AG09319 (cell line): Measurements from ENCODE around the gene SH3TC2.

Experiments used
- DNase-seq: peaks from one replicate; pipeline ENCODE4 v3.0.0-alpha.2; 2010; ENCODE audit warnings: low read depth; ENCODE audit errors: extremely low read depth
- TF ChIP-seq, protein P1 (sequence below): IDR thresholded peaks from 2 replicates; pipeline ENCODE4 v1.5.1; 2011; ENCODE audit warnings: low read depth, mild to moderate bottlenecking, inconsistent platforms, low read length, moderate library complexity

SH3TC2 gene

DNA sequence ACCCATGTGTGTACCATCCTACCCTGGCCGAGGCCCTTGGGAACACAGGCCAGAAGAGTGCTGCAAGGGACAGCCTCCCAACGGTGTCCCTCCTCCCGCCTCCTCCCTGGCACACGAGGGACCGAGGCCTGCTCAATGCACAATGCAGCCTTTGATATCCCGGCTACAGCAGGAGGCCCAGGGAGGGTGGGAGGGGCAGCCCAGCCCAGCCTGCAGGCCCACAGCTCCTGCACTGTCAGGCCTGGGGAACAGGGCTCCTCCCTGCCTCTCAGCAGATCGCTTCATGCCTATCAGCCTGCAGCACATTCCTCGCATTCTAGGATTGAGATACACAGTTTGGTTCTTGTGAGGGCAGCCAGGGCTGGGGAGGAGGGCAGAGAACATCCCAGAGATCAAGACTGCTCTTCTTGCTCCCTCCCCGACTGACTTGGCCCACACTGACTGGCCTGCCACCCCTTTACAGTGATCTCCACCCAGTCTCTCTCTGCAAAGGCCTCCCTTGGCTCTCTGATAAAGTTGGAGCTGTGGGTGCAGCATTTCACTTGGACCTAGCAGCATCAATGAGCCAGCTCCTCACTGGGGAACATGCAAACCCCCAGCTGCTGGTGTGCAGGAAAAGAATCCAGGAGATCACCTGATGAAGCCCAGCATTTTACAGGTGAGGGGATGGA lies at the start of gene SH3TC2:
SH3TC2 (minus strand) TSS at position 46 of the 671 bp plus-strand sequence; CDS start at position 6, 40 bp downstream.
- TF ChIP-seq, protein P1, sequence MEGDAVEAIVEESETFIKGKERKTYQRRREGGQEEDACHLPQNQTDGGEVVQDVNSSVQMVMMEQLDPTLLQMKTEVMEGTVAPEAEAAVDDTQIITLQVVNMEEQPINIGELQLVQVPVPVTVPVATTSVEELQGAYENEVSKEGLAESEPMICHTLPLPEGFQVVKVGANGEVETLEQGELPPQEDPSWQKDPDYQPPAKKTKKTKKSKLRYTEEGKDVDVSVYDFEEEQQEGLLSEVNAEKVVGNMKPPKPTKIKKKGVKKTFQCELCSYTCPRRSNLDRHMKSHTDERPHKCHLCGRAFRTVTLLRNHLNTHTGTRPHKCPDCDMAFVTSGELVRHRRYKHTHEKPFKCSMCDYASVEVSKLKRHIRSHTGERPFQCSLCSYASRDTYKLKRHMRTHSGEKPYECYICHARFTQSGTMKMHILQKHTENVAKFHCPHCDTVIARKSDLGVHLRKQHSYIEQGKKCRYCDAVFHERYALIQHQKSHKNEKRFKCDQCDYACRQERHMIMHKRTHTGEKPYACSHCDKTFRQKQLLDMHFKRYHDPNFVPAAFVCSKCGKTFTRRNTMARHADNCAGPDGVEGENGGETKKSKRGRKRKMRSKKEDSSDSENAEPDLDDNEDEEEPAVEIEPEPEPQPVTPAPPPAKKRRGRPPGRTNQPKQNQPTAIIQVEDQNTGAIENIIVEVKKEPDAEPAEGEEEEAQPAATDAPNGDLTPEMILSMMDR, result no peak
- DNase-seq, result no peak

- no peak for DNase-seq
- TF ChIP-seq, protein P1, result no peak
Observed at GRCh38 chr5:149110406-149110805, 47.5 kb upstream of the SH3TC2 start.

DNA sequence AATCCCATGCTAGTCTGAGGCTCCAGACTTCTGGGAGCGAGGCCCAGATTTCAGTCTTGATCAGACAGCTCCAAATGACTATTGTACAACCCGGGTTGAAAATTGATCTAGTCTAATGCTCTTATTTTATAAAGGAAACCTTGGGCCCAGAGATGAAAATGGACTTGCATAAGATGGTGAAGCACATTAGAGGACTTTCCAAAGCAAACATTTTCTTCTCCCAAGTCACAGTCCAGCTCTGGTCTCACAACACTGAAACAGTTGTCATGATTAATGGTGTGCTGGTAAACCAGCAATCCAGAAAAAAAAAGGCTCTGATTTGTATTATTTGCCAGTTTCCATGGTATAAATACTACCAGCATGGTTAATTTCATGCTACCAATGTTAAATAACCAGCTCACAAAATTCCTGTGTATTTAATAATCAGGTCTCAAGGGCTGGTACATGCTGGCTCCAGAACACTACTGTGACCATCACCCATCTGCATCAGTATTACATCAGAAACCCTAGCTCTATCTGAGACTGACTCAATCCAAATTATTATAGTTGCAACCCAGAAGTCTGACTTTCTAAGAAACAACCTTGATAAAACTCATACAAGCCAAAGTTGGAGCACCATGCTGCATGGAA lies 45.9 kb upstream of the SH3TC2 start:
- DNase-seq, result no peak
- TF ChIP-seq, protein P1, result no peak

DNA sequence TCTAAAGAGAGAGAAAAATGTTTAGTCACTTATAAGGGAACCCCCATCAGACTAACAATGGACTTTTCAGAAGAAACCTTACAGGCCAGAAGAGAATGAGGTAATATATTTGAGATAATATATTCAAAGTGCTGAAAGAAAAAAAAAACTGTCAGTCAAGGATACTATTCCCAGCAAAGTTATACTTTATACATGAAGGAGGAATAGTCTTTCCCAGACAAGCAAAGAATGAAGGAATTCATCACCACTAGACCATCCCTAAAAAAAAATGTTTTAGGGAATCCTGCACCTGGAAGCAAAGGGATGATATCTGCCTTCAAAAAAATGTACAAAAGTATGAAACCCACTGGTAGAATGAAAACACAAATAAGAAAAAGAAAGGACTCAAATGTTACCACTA lies 37.5 kb upstream of the SH3TC2 start:
- no peak for DNase-seq
- TF ChIP-seq, protein P1, result no peak

GRCh38 chr5:149099920-149100319 lies 37.1 kb upstream of the SH3TC2 start:
- TF ChIP-seq, protein P1, result no peak
- DNase-seq, result no peak

GRCh38 chr5:149094996-149095395 lies 32.1 kb upstream of the SH3TC2 start:
- DNase-seq, result no peak
- TF ChIP-seq, protein P1, result no peak

DNA sequence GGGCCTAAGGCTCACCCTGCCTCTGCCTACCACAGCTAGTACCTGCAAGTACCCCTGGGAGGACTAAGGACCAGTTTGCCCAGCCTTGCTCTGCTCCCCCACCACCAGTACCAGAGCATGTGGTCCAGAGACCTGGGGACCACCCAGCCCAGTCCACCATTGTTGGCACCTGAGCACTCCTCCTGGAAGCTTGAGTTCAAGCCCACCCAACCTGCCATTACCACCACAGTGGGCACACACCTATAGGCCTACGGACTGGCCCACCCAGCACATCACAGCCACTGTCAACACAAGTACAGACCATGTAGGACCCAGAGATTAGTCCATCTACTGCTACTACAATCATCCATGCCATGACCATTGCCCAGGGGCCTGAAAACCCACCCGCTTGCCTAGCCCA lies 30.8 kb upstream of the SH3TC2 start:
- TF ChIP-seq, protein P1, result no peak
- DNase-seq, result no peak
